Raji (cell line): ENCODE data around the gene PLSCR3.

Experiments used
- POLR2A ChIP-seq: IDR thresholded peaks from 2 replicates; pipeline ENCODE4 v1.6.1; 2011; ENCODE audit warnings: low read depth, low read length, control low read depth; ENCODE audit not compliant: insufficient read depth

The PLSCR3 gene

DNA sequence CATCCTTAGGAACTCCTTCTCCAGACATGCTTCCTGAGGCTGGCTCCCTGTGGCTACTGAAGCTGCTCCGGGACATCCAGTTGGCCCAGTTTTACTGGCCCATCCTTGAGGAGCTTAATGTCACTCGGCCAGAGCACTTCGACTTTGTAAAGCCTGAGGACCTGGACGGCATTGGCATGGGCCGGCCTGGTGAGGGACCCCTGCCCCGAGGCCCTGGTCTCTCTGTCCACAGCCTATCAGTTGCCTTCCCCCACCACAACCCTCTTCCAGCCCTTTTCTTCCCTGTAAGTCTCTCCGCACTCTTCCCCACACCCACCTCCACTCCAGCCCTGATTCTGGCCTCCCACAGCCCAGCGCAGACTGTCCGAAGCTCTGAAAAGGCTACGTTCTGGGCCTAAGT is 11.4 kb downstream of the PLSCR3 start:
- no peak for TF ChIP-seq POLR2A

DNA sequence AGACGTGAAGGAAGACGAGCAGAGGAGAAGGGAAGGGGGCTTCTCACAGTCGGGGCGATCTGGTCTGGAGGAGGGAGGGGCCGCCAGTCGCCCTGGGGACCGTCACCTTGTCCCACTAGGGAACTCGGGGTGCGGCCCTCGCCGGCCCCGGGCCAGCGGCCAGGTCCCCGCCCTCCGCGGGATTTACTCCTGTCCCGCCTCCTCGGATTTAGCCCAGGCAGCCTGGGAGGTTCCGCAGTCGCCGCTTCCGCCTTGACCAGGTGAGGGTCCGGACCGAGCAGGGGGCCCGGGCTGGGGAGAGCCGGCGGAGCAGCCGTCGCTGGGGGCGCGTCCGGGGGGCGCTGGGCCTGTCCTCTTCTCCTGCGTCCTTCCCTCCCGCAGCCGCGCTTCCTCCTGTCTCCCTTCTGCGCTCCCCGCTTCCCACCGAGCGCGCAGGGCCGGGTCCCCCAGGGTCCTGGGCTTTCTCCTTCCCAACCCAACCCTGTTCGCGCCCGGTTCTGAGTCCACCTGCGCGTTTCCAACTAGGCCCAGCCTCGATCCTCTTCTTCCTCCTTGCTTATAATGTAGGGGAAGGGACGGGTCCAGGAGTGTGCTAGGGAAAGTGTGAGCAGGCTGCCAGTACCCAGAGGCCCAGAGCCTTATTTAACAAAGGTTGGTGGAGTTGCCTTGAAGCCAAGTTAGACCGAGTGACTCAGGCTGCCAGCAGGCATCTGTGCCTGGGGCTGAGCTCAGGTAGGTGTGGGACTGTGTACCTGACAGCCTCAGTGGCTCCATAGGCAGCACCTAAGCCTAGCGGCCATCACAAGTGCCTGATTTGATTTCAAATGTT is 13.3 kb downstream of the PLSCR3 start, which contains the start of gene TNK1:
Gene TNK1 (plus strand): TSS at position 235 of the 829 bp plus-strand sequence. CDS start 1,838 bp downstream, outside the sequence.
- no peak for TF ChIP-seq POLR2A

DNA sequence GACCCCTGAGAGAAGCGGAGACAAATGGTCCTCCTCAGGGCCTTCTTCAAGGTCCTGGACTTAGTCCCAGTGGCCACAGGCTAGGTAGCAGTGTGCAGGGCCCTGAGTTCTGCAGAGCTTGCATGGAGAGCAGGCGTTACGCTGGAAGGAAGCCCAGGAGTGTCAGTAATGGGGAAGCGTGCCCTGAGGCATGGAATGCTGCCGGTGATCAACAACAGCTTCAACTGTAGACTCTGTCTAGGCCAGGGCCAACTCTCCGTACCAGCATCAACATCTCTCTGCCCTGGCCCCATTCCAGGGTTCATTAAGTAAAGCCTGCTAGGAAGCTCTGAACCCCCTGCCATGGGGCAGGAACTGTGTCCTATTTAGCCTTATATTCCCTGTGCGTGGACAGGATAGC is 14.0 kb downstream of the PLSCR3 start:
- no peak for TF ChIP-seq POLR2A

DNA sequence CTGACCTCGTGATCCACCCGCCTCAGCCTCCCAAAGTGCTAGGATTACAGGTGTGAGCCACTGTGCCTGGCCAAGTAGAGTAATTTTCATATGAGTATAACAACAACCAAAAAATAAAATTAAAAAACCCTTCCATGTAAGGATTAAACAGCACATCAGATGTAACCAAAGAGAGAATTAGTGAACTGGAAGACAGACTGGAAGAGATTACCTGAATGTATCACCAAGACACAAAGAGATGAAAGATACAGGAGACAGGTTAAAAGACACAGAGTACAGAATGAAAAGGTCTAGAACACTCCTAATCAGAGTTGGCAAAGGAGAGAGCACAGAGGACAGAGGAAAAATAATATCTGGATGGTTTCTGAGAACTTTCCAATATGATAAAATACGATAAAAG is 15.2 kb downstream of the PLSCR3 start:
- no peak for TF ChIP-seq POLR2A

DNA sequence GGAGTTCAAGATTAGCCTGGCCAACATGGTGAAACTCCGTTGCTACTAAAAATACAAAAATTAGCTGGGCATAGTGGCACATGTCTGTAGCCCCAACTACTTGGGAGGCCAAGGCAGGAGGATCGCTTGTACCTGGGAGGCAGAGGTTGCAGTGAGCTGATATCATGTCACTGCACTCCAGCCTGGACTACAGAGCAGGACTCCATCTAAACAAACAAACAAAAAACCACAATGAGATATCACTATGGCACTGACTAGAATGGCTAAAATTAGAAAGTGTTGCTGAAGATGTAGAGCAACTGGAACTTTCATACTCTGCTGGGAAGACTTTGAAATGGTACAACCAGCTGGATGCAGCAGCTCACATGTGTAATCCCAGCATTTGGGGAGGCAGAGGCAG is 20.0 kb downstream of the PLSCR3 start:
- TF ChIP-seq POLR2A, result no peak

DNA sequence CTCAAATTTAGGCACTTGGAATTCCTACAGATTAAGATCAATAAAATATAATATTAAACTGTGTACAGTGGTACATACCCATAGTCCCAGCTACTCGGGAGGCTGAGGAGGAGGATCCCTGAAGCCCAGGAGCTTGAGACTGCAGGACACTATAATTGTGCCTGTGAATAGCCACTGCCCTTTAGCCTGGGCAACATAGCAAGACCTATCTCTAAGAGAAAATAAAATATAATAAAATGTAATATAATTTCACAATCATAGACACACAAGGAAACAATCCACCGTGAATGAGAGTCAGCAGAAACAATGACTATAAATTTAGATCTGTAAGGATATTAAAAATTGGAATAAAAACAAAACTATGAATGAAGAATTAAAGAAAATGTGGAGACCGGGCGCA is 23.5 kb downstream of the PLSCR3 start:
- TF ChIP-seq POLR2A, result no peak

DNA sequence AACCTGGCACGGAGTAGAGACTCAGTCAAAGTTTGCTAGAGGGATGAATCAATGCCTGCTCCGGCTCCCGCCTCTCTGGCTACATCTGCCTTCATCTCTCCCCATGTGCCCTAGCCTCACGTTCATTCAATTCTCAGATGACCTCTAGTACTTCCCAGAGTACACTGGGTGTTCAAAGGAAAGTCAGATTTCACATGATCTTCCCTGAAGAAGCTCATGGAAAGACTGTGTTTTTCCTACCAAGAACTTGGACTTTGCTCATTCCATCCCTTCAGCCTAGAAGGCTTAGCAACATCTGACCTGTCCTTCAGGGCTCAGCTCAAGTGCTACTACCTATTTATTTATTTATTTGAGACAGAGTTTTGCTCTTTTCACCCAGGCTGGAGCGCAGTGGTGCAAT is 24.5 kb downstream of the PLSCR3 start:
- no peak for TF ChIP-seq POLR2A

DNA sequence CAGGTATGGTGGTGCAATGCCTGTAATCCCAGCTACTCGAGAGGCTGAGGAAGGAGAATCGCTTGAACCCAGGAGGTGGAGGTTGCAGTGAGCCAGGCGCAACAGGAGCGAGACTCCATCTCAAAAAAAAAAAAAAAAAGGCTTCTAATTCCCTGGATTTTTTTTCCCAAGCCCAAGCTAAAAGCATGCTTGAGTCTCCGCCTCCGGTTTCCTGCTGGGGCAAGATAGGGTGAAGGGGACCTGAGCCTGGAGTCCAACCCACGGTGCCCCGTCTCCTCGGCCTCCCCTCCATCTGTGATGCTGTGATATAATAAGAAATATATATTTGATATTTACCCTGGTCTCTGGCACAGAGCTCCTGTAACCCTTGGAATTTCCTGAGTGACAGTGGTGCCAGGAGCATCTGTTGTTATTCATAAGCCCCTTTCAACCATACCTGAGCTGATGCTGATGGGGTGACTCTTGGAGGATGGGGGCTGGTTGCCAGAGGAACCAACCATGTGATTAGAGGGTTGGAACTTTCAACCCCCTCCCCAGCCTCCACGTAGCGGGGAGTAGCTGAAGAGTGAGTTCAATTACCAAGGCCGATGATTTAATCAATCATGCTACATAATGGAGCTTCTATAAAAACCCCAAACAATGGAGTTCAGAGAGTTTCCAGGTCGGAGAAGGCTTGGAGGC is 26.3 kb downstream of the PLSCR3 start:
- no peak for TF ChIP-seq POLR2A

DNA sequence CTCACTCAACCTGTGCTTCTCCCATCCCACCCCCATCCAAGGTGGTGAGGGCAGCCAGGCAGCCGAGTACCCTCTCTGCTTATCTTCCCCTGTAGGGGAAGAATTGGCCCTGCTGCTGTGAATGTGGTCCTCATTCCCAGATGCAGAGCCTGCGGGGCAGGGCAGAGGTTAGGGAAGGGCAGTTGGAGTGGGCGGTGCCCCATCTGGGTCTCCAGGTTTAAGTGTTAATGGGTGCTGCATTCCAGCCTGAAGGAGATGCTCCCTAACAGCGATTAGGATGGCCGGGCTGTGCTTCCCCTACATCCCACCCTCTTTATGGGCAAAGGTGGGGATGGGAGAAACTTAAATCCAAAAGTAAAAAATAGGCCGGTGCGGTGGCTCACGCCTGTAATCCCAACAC is 27.2 kb downstream of the PLSCR3 start:
- TF ChIP-seq POLR2A, result no peak

DNA sequence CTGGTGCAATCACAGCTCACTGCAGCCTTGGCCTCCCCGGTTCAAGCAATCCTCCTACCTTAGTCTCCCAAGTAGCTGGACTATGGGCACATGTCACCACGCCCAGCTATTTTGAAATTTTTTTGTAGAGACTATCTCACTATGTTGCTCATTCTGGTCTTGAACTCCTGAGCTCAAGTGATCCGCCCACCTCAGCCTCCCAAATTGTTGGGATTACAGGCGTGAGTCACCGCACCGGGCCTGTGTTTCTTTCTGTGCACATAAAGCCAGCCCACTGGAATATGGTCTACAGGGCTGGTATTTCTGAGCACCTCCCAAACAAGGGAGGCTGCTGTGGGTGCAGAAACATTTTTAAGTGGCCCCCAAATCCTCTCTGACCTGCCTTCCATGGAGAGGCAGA is 31.0 kb downstream of the PLSCR3 start:
- TF ChIP-seq POLR2A, result no peak

DNA sequence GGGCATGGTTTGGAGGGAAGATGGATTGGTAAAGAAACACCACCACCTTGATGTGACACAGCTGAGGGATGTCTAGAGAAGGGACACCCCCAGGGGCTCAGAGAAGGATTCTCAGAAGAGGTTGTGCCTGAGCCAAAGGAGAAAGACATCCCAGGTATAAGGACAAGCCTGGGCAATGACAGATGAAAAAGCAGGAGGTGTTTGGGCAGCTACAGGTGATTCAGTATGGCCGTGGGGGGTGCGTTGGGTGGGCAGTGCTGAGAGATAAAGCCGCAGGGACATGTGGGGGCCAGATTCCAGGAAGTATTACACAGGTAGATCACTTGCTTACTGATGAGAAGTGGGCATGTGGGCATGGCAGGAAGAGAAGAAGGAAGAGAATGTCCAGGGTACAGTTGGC is 32.4 kb downstream of the PLSCR3 start:
- no peak for TF ChIP-seq POLR2A

DNA sequence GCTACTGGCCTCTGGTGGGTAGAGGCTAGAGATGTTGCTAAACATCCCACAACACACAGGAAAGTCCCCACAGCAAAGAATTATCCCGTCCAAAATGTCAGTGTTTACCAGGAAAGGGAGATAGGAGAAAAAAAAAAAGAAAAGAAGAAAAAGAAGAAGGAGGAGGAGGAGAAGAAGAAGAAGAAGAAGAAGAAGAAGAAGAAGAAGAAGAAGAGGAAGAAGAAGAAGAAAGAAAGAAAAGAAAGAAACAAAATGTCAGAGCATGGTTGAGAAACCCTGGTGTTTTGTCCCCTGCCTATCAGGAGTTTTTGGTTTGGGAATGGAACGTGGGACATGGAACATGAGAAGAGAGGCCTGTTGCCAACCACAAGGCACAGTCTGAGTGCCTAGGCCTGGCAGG is 36.9 kb downstream of the PLSCR3 start:
- no peak for TF ChIP-seq POLR2A

DNA sequence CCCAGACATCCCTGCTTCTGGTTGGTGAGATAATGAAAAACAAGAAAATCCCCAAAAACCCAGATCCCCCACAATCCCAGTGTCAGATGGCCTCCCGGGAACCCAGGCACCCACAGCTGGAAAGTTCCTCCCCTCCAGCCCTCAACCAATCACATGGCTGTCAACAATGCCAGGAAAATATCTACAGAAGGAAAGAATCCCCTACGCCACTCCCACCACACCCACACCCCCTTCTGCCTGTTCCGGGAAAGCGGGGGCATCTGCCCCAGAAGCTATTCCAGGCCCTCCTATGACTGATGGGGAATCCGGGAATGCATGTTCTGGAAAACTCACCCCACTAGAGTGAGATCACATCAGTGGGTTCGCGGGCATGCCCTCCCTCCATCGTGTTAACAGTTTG is 37.6 kb downstream of the PLSCR3 start:
- no peak for TF ChIP-seq POLR2A

DNA sequence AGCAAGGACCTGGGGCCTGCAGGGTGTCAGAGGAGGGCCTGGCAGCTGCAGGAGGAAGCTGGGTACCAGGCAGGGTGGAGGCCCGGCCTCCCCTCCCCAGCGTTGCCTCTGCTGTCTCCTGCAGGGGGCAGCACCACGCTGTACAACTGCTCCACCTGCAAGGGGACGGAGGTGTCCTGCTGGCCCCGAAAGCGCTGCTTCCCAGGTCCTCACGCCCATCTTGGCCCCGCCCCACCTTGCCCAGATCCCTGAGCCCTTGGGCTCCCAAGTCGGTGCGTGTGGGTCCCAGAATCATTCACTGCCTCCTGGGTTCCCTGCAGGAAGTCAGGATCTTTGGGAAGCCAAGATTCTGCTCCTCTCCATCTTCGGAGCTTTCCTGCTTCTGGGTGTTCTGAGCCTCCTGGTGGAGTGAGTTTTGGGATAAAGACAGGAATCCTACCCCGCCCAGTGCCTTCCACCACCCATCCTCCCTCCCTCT is 38.2 kb downstream of the PLSCR3 start:
- TF ChIP-seq POLR2A, result peak; percentile 39; the same call in 1 of the 2 replicates

DNA sequence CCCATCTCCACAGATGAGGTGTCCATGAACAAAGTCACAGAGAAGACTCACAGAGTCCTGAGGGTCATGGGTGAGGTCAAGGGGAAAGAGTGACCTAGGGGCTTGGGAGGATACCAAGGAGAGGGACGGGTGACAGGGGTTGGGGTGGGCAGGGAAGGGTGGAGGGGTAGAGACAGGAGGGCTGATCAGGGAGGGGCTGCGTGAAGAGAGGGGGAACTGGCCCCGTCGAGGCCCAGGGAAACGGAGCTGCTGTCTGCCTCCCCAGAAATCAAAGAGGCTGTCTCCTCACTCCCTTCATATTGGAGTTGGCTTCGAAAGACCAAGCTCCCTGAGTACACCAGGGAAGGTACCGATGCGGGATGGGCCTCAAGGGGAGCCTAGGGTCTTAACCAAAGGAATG is 38.8 kb downstream of the PLSCR3 start:
- TF ChIP-seq POLR2A, result no peak

DNA sequence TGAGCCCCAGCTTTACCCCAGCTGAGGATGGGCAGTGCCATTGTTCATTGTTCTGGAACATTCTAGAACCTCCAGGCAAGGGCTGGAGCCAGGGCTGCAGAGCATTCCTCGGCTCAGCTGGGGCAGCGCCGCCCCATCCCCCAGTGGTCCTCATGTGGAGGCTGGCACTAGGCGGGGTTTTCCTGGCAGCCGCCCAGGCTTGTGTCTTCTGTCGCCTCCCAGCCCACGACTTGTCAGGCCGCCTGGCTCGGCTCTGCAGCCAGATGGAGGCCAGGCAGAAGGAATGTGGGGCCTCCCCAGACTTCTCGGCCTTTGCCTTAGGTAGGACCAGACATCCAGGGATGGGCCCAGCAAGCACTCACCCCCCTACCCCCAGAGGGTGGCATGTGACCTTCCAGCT is 39.3 kb downstream of the PLSCR3 start, which contains the start of gene TMEM95:
Gene TMEM95 (plus strand): TSS at position 104 of the 400 bp plus-strand sequence. CDS start 49 bp downstream, at position 153.
- no peak for TF ChIP-seq POLR2A
